ENCODE measurements around the gene HECTD4.

DNA sequence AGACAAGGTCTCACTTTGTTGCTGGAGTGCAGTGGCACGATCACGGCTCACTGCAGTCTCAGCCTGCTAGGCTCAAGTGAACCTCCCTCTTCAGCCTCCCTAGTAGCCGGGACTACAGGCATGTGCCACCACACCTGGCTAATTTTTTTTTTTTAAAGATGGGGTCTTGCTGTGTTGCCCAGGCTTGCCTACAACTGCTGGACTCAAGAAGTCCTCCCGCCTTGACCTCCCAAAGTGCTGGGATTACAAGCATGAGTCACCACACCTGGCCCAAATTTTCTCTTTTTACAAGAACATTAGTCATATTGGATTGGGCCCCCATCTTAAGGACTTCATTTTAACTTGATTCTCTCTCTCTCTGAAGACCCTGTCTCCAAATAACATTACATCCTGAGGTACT is 7.0 kb upstream of the HECTD4 start:
- no peak for TF ChIP-seq CTCF (IDR thresholded peaks at IDR 0.05; ENCODE audit: low read depth, low read length, poor library complexity, severe bottlenecking)
- no peak for TF ChIP-seq EZH2phosphoT487 (IDR thresholded peaks at IDR 0.05; ENCODE audit: borderline replicate concordance, low read length)
